Left lobe of liver (tissue), 2 donors: ENCODE measurements around the gene RANBP17. TPM values are rescaled to one million over a fixed set of nuclear protein-coding genes. Genes with fewer than 3 reads are reported as not detected.

Experiments used
- ATAC-seq: fragments of 200-7000 bp; cut with Tn5 transposase; one replicate; pipeline ENCODE4 v1.9.1; 2020; ENCODE audit warnings: mild to moderate bottlenecking, moderate library complexity
- DNase-seq: peaks from one replicate; pipeline ENCODE4 v3.0.0-alpha.2; 2020; ENCODE audit warnings: low spot score
- total RNA-seq: library from RNA; stranded (reverse); gene quantifications from one replicate; pipeline ENCODE4 v1.2.1, GENCODE V29; 2021
- donor health status: DM: no; HTN: no; CAD: no; lungs with moderate emphysema.
- donor health status: DM: no; HTN: yes; CAD: no.

RANBP17 gene
- total RNA-seq, 1 donor from 2014 or later = 3.0 TPM

GRCh38 chr5:171226096-171226754 lies 364.4 kb downstream of the RANBP17 start:
- DNase-seq (no peak), ATAC-seq (no peak)

- DNase-seq (no peak), ATAC-seq (no peak)
Measured at GRCh38 chr5:171226864-171227263, 365.0 kb downstream of the RANBP17 start.

GRCh38 chr5:171236651-171237050 lies 374.8 kb downstream of the RANBP17 start:
- DNase-seq (no peak), ATAC-seq (no peak)

GRCh38 chr5:171242521-171242920 lies 380.7 kb downstream of the RANBP17 start:
- DNase-seq (no peak), ATAC-seq (no peak)

- no peak for ATAC-seq
- DNase-seq = no peak
Measured at GRCh38 chr5:171246231-171246630, 384.4 kb downstream of the RANBP17 start.

- ATAC-seq (no peak), DNase-seq (no peak)
Measured at GRCh38 chr5:171249460-171249859, 387.6 kb downstream of the RANBP17 start.

GRCh38 chr5:171250738-171251137 lies 388.9 kb downstream of the RANBP17 start:
- ATAC-seq (no peak), DNase-seq (no peak)

GRCh38 chr5:171251519-171251918 lies 389.7 kb downstream of the RANBP17 start:
- no peak for DNase-seq
- ATAC-seq = no peak

- DNase-seq (no peak), ATAC-seq (no peak)
Measured at GRCh38 chr5:171252674-171253073, 390.9 kb downstream of the RANBP17 start.

- no peak for DNase-seq
- no peak for ATAC-seq
Measured at GRCh38 chr5:171258737-171259415, 397.1 kb downstream of the RANBP17 start.

GRCh38 chr5:171261361-171261760 lies 399.5 kb downstream of the RANBP17 start:
- ATAC-seq = no peak

GRCh38 chr5:171261904-171262303 lies 400.1 kb downstream of the RANBP17 start:
- ATAC-seq (no peak), DNase-seq (no peak)

More at GRCh38 chr5:171261361-171261760, 399.5 kb downstream of the RANBP17 start:
- no peak for DNase-seq

- DNase-seq (no peak), ATAC-seq (no peak)
Measured at GRCh38 chr5:171263181-171263580, 401.4 kb downstream of the RANBP17 start.

GRCh38 chr5:171264843-171265242 lies 403.0 kb downstream of the RANBP17 start:
- no peak for DNase-seq
- ATAC-seq = no peak

GRCh38 chr5:171268700-171269620 lies 407.1 kb downstream of the RANBP17 start:
- DNase-seq = no peak
- ATAC-seq = no peak

- no peak for DNase-seq
- no peak for ATAC-seq
Measured at GRCh38 chr5:171269717-171270116, 407.9 kb downstream of the RANBP17 start.

- no peak for ATAC-seq
Measured at GRCh38 chr5:171270136-171270535, 408.3 kb downstream of the RANBP17 start.

GRCh38 chr5:171271798-171272197 lies 410.0 kb downstream of the RANBP17 start:
- DNase-seq (no peak), ATAC-seq (no peak)

More at GRCh38 chr5:171270136-171270535, 408.3 kb downstream of the RANBP17 start:
- no peak for DNase-seq

GRCh38 chr5:171272996-171273970 lies 411.5 kb downstream of the RANBP17 start:
- no peak for ATAC-seq
- DNase-seq = no peak

GRCh38 chr5:171275841-171276544 lies 414.2 kb downstream of the RANBP17 start:
- no peak for DNase-seq
- ATAC-seq = no peak
